KMS-11 (cell line): ENCODE data around the gene CHI3L2.

Experiments used
- H2AFZ ChIP-seq: fragments of 200-600 bp; sonication (generic); 2 replicates; pipeline ENCODE4 v1.6.1; 2016; ENCODE audit warnings: antibody characterized with exemption, mixed run types, low read depth
- H3K27ac ChIP-seq: fragments of 200-600 bp; sonication (generic); 2 replicates; pipeline ENCODE4 v1.6.1; 2016; ENCODE audit warnings: mild to moderate bottlenecking, mixed run types
- H3K27me3 ChIP-seq: fragments of 200-600 bp; sonication (generic); 2 replicates; pipeline ENCODE4 v1.6.1; 2017; ENCODE audit warnings: mild to moderate bottlenecking, low read depth, mixed run types, moderate library complexity; ENCODE audit not compliant: insufficient read depth
- H3K36me3 ChIP-seq: fragments of 200-600 bp; sonication (generic); 2 replicates; pipeline ENCODE4 v1.6.1; 2017; ENCODE audit warnings: mild to moderate bottlenecking, mixed run types; ENCODE audit not compliant: insufficient read depth
- H3K4me1 ChIP-seq: fragments of 200-600 bp; sonication (generic); 2 replicates; pipeline ENCODE4 v1.6.1; 2016; ENCODE audit warnings: mild to moderate bottlenecking, low read depth, mixed run types; ENCODE audit not compliant: poor library complexity, severe bottlenecking
- H3K4me2 ChIP-seq: fragments of 200-600 bp; sonication (generic); 2 replicates; pipeline ENCODE4 v1.7.0; 2016; ENCODE audit warnings: mild to moderate bottlenecking, mixed run types
- H3K4me3 ChIP-seq: fragments of 200-600 bp; sonication (generic); IDR thresholded peaks from 2 replicates; pipeline ENCODE4 v1.6.1; 2017; ENCODE audit warnings: low read depth, low read length, mixed read lengths; ENCODE audit not compliant: insufficient read depth
- H3K79me2 ChIP-seq: fragments of 200-600 bp; sonication (generic); 2 replicates; pipeline ENCODE4 v1.6.1; 2016; ENCODE audit warnings: low read depth, mixed run types; ENCODE audit not compliant: insufficient read depth
- H3K9ac ChIP-seq: fragments of 200-600 bp; sonication (generic); 2 replicates; pipeline ENCODE4 v1.6.1; 2016; ENCODE audit warnings: mild to moderate bottlenecking, mixed run types
- H4K20me1 ChIP-seq: fragments of 200-600 bp; sonication (generic); 2 replicates; pipeline ENCODE4 v1.6.1; 2016; ENCODE audit warnings: mild to moderate bottlenecking, mixed run types; ENCODE audit not compliant: insufficient read depth
- CTCF ChIP-seq: fragments of 200-600 bp; sonication (generic); conservative IDR thresholded peaks from 2 replicates; pipeline ENCODE4 v1.6.1; 2017; ENCODE audit warnings: low read depth, mild to moderate bottlenecking, antibody characterized with exemption, low read length, moderate library complexity, mixed read lengths

CHI3L2 gene

GRCh38 chr1:111197598-111198284 is 29.8 kb upstream of the CHI3L2 start:
- H3K36me3 ChIP-seq = no peaks in the 10 kb centered on the region
- H3K4me2 ChIP-seq = no peak overlapping the region
- no peak overlapping the region for H2AFZ ChIP-seq
- H3K9ac ChIP-seq = no peak overlapping the region
- H3K27me3 ChIP-seq = no peaks in the 10 kb centered on the region
- no peak overlapping the region for H3K27ac ChIP-seq
- H3K79me2 ChIP-seq = no peaks in the 10 kb centered on the region
- peaks cover 18% of the 10 kb centered on the region for H3K4me1 ChIP-seq
- H4K20me1 ChIP-seq = no peaks in the 10 kb centered on the region
- no peak overlapping the region for H3K4me3 ChIP-seq
- TF ChIP-seq CTCF = no peak; the same call in 1 of the 2 replicates

DNA sequence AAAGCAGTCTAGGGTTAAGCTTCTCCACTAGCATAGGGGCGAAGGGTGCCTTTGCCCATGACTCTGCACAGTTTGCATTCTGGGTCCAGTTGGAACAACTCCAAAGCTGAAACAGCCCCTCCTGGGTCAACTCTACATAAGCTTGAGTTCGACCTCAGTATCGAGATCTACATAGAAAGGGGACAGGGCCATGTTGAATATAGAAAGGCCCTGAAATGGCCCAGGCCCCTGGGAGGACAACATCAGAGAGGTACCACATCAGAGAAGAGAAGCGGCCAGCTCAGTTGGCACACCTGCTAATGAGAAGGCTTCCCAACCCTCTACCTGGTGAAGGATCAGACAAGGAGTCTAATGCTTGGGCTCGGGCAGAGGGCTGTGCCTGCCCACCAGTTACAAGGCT is 28.7 kb upstream of the CHI3L2 start:
- no peaks in the 10 kb centered on the region for H3K79me2 ChIP-seq
- no peaks in the 10 kb centered on the region for H3K36me3 ChIP-seq
- H2AFZ ChIP-seq = no peak overlapping the region
- H3K4me3 ChIP-seq = no peak overlapping the region
- H4K20me1 ChIP-seq = no peaks in the 10 kb centered on the region
- TF ChIP-seq CTCF = no peak
- no peaks in the 10 kb centered on the region for H3K27me3 ChIP-seq
- H3K9ac ChIP-seq = no peak overlapping the region
- no peak overlapping the region for H3K4me2 ChIP-seq
- no peak overlapping the region for H3K27ac ChIP-seq
- peaks cover 16% of the 10 kb centered on the region for H3K4me1 ChIP-seq

DNA sequence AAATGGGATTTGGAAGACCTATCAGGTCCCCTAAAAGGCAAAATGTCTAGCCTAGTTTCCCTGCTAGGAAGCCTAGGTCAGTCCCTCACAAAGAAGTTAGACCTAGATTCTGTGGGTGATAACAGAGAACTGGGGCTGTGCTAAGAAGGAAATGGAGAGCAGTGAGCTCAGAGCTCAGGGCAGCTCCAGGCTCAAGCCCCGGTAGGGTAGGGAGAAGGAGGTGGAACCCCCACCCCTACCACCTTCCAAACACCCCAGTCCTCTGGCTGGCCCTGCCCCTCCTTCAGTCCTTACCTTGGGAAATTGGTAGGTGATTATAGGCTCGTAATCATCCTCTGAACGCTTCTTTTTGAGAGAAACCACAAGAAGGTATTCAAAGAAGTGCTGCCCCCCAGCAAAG is 28.2 kb upstream of the CHI3L2 start:
- H3K36me3 ChIP-seq = no peaks in the 10 kb centered on the region
- H3K4me3 ChIP-seq = no peak overlapping the region
- no peak overlapping the region for H3K9ac ChIP-seq
- no peaks in the 10 kb centered on the region for H4K20me1 ChIP-seq
- no peak for TF ChIP-seq CTCF
- peaks cover 16% of the 10 kb centered on the region for H3K4me1 ChIP-seq
- H3K4me2 ChIP-seq = no peak overlapping the region
- H2AFZ ChIP-seq = no peak overlapping the region
- H3K79me2 ChIP-seq = no peaks in the 10 kb centered on the region
- H3K27ac ChIP-seq = no peak overlapping the region
- H3K27me3 ChIP-seq = no peaks in the 10 kb centered on the region

GRCh38 chr1:111199881-111200801 is 27.4 kb upstream of the CHI3L2 start, which contains the start of gene DENND2D:
DENND2D (minus strand) TSS chr1:111200646; CDS start chr1:111200459, 187 bp downstream.
- no peaks in the 10 kb centered on the region for H4K20me1 ChIP-seq
- H2AFZ ChIP-seq = no peak within 1 kb of the TSS
- H3K27ac ChIP-seq = no peak within 1 kb of the TSS
- H3K9ac ChIP-seq = no peak within 1 kb of the TSS
- H3K36me3 ChIP-seq = no peaks in the 10 kb centered on the region
- peaks cover 16% of the 10 kb centered on the region for H3K4me1 ChIP-seq
- H3K4me3 ChIP-seq = no peak within 1 kb of the TSS
- H3K79me2 ChIP-seq = no peaks in the 10 kb centered on the region
- no peak for TF ChIP-seq CTCF
- H3K27me3 ChIP-seq = no peaks in the 10 kb centered on the region
- no peak within 1 kb of the TSS for H3K4me2 ChIP-seq
